OCI-LY3 (cell line): ENCODE measurements around the gene OTX1.
"Not testable (repeated sequence)": the region's sequence is repeated elsewhere in the genome, so short reads cannot be mapped to it uniquely, and the experiment has no call there.

Source experiments
- H2AFZ ChIP-seq: fragments of 200-600, 300-600 bp; shearing (Covaris generic); 2 replicates; pipeline ENCODE4 v1.6.0; 2014; ENCODE audit warnings: antibody characterized with exemption, low read depth, low read length
- H3K27ac ChIP-seq: fragments of 200-600, 300-600 bp; sonication (generic); 2 replicates; pipeline ENCODE4 v1.5.1; 2014; ENCODE audit warnings: mild to moderate bottlenecking, low read length, moderate library complexity, mixed read lengths
- H3K27me3 ChIP-seq: fragments of 200-600, 300-600 bp; sonication (generic); 2 replicates; pipeline ENCODE4 v1.6.1; 2014; ENCODE audit warnings: low read depth, low read length, mixed read lengths
- H3K36me3 ChIP-seq: fragments of 200-600, 300-600 bp; sonication (generic); replicated peaks from 2 replicates; pipeline ENCODE3; 2014; ENCODE audit warnings: low read depth, low read length, mixed read lengths
- H3K4me1 ChIP-seq: fragments of 300-600, 200-600 bp; sonication (generic); 2 replicates; pipeline ENCODE4 v1.6.1; 2014; ENCODE audit warnings: low read length, mixed read lengths
- H3K4me2 ChIP-seq: fragments of 200-600, 300-600 bp; sonication (generic); 2 replicates; pipeline ENCODE4 v1.6.1; 2014; ENCODE audit warnings: low read length, mixed read lengths
- H3K4me3 ChIP-seq: fragments of 300-600, 200-600 bp; sonication (generic); 2 replicates; pipeline ENCODE4 v1.5.1; 2014; ENCODE audit warnings: antibody characterized with exemption, mild to moderate bottlenecking, low read length, moderate library complexity
- H3K79me2 ChIP-seq: fragments of 300-600, 200-600 bp; shearing (Covaris generic); 2 replicates; pipeline ENCODE4 v1.6.1; 2014; ENCODE audit warnings: mild to moderate bottlenecking, low read length, mixed read lengths
- H3K9ac ChIP-seq: fragments of 300-600, 200-600 bp; shearing (Covaris generic); 2 replicates; pipeline ENCODE4 v1.6.0; 2014; ENCODE audit warnings: mild to moderate bottlenecking, low read length, moderate library complexity
- H3K9me3 ChIP-seq: fragments of 200-600, 300-600 bp; shearing (Covaris generic); 2 replicates; pipeline ENCODE4 v1.6.1; 2014; ENCODE audit warnings: low read length, mixed read lengths; ENCODE audit not compliant: insufficient read depth
- H4K20me1 ChIP-seq: fragments of 200-600, 300-600 bp; sonication (generic); 2 replicates; pipeline ENCODE4 v1.6.1; 2016; ENCODE audit warnings: low read length, mixed read lengths; ENCODE audit not compliant: insufficient read depth
- EZH2phosphoT487 ChIP-seq: fragments of 200-600 bp; shearing (Covaris generic); IDR thresholded peaks from 2 replicates; pipeline ENCODE4 v1.6.1; 2018; ENCODE audit warnings: antibody characterized with exemption, mixed run types, low read depth
- TF ChIP-seq, protein P1 (sequence below): fragments of 200-600, 300-600 bp; sonication (generic); IDR thresholded peaks from 2 replicates; pipeline ENCODE4 v1.5.1; 2014; ENCODE audit warnings: antibody characterized with exemption, low read length, low read depth

The OTX1 gene

DNA sequence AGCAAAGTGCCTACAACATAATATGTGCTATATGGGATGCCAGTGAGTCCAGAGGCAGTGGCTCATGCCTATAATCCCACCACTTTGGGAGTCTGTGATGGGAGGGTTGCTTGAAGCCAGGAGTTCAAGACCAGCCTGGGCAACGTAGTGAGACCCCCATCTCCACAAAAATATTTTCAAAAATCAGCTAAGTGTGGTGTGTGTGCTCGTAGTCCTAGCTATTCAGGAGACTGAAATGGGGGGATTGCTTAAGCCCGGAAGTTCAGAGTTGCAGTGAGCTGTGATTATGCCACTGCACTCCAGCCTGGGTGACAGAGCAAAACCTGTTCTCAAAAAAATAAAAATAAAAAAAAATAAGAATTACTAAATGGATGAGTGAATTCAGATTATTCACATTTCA, 23.4 kb downstream of the OTX1 start:
- Histone ChIP-seq H4K20me1 (no peaks in the 10 kb centered on the region), H3K9ac (no peak overlapping the region), H3K9me3 (no peaks in the 10 kb centered on the region), H3K27me3 (no peaks in the 10 kb centered on the region), H3K27ac (no peak overlapping the region), H3K36me3 (no peaks in the 10 kb centered on the region), H3K79me2 (no peaks in the 10 kb centered on the region), H2AFZ (no peak overlapping the region), H3K4me1 (peaks cover 3% of the 10 kb centered on the region; the same call in 1 of the 2 replicates), H3K4me3 (no peak overlapping the region), H3K4me2 (no peak overlapping the region)
- no peak for TF ChIP-seq EZH2phosphoT487
- TF ChIP-seq, protein P1, sequence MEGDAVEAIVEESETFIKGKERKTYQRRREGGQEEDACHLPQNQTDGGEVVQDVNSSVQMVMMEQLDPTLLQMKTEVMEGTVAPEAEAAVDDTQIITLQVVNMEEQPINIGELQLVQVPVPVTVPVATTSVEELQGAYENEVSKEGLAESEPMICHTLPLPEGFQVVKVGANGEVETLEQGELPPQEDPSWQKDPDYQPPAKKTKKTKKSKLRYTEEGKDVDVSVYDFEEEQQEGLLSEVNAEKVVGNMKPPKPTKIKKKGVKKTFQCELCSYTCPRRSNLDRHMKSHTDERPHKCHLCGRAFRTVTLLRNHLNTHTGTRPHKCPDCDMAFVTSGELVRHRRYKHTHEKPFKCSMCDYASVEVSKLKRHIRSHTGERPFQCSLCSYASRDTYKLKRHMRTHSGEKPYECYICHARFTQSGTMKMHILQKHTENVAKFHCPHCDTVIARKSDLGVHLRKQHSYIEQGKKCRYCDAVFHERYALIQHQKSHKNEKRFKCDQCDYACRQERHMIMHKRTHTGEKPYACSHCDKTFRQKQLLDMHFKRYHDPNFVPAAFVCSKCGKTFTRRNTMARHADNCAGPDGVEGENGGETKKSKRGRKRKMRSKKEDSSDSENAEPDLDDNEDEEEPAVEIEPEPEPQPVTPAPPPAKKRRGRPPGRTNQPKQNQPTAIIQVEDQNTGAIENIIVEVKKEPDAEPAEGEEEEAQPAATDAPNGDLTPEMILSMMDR: no peak

DNA sequence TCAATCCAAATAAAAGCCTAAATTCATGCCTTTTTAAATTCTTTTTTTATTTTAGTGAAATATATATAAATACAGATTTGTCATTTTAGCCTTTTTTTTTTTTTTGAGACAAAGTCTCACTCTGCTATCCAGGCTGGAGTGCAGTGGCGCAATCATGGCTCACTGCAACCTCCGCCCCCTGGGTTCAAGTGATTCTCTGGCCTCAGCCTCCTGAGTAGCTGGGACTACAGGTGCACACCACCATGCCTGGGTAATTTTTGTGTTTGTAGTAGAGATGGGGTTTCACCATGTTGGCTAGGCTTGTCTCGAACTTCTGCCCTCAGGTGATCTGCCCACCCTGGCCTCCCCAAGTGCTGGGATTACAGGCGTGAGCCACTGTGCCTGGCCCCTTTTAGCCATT, 23.8 kb downstream of the OTX1 start:
- not testable (repeated sequence) for H3K27ac ChIP-seq, H3K79me2 ChIP-seq, H3K4me2 ChIP-seq, H4K20me1 ChIP-seq, H2AFZ ChIP-seq, H3K27me3 ChIP-seq, H3K9me3 ChIP-seq, H3K4me3 ChIP-seq, H3K36me3 ChIP-seq, H3K9ac ChIP-seq, H3K4me1 ChIP-seq

DNA sequence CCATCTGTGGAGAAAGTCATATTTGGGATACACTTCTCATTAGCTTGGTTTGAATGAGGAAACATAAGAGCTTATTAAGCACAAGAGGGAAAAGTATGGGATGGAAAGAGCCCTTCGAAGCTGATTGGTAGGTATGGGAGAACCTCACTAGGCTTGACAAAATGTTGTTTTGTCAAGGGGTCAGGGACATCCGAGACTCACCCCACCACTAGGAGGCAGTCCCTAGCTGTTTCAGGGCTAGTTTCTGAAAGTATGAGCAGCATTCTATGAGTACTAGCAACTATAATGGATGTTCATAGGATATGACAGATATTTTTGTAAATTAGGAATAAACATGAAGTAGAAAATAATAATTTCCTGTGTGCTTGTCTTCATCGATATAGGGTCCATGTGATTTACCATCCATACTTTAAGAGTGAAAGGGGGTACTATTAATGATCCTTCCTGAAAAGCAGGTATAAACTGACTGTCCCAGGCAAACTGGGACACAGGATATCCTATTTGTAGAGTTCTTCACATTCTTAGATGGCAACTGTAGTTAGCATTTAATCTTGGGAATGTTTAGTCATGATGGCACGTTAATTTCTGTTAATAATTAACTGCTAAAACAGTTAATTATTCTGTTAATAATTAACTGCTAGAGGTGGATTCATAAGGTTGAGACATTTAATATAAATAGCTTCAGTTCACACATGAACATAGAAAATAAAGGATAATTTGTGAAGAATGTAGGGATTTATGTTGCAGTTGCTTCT, 28.4 kb downstream of the OTX1 start:
- TF ChIP-seq EZH2phosphoT487: no peak
- TF ChIP-seq, protein P1: peak; percentile 88
- H3K27me3 ChIP-seq: no peaks in the 10 kb centered on the region
- H3K9ac ChIP-seq: no peak overlapping the region
- H2AFZ ChIP-seq: peak overlapping the region; percentile 40; the same call in 1 of the 2 replicates
- no peak overlapping the region for H3K4me3 ChIP-seq
- H3K79me2 ChIP-seq: no peaks in the 10 kb centered on the region
- H3K36me3 ChIP-seq: no peaks in the 10 kb centered on the region
- no peak overlapping the region for H3K27ac ChIP-seq
- H3K4me1 ChIP-seq: peaks cover 8% of the 10 kb centered on the region; the same call in 1 of the 2 replicates
- no peaks in the 10 kb centered on the region for H4K20me1 ChIP-seq
- H3K4me2 ChIP-seq: peak overlapping the region; percentile 44
- no peaks in the 10 kb centered on the region for H3K9me3 ChIP-seq

DNA sequence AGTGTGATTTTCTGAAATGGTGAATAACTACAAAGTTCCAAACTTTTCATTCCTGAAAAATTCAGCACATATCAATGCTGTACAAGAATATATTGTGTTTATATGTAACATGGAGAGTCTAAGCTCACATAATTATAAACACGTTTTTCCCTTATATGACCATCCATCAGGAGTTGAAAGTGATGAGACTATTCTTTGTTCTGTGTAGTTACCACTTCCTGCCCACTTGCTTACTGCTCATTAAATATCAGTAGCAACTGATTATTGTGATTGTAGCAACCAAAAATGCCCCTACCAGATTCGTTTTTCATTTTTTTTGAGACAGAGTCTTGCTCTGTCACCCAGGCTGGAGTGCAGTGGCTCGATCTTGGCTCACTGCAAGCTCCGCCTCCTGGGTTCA, 30.8 kb downstream of the OTX1 start:
- Histone ChIP-seq H3K4me2 (no peak overlapping the region), H3K36me3 (no peaks in the 10 kb centered on the region), H3K4me1 (peaks cover 8% of the 10 kb centered on the region; the same call in 1 of the 2 replicates), H3K9me3 (no peaks in the 10 kb centered on the region), H3K27me3 (no peaks in the 10 kb centered on the region), H3K79me2 (no peaks in the 10 kb centered on the region), H3K27ac (no peak overlapping the region), H3K9ac (no peak overlapping the region), H3K4me3 (no peak overlapping the region), H2AFZ (no peak overlapping the region), H4K20me1 (no peaks in the 10 kb centered on the region)
- TF ChIP-seq, protein P1: no peak
- no peak for TF ChIP-seq EZH2phosphoT487
